ENCODE data around the gene MYO18B. TPM values are rescaled to one million over a fixed set of nuclear protein-coding genes. Genes with fewer than 3 reads are reported as not detected.

MYO18B gene
- total RNA-seq, 1 experiment from 2014 or later, result 0.07 TPM

- no TSS peak for BruUV-seq (replicated peaks)
- H3K27ac Mint-ChIP-seq (ENCODE audit: unreplicated experiment), result no peak overlapping the region
- ChIA-PET CTCF (no interaction called here), POLR2A (no interaction called here)
- no peak overlapping the region for H3K4me3 ChIP-seq (ENCODE audit: low read depth, low read length)
- no peak for DNase-seq
- no peaks in the 10 kb centered on the region for H3K9me3 ChIP-seq
- H3K36me3 ChIP-seq (ENCODE audit: control insufficient read depth, insufficient read depth, low read length), result no peaks in the 10 kb centered on the region
- TF ChIP-seq CTCF (IDR thresholded peaks at IDR 0.05; ENCODE audit: insufficient read depth in 1 of 2, low read depth in 1 of 2, low read length in 1 of 2, severe bottlenecking in 1 of 2, unreplicated experiment in 1 of 2), result no peak
- H3K4me3 Mint-ChIP-seq (ENCODE audit: unreplicated experiment), result no peak overlapping the region
- H3K27me3 Mint-ChIP-seq (ENCODE audit: insufficient read depth, unreplicated experiment), result no peaks in the 10 kb centered on the region
- peaks cover 4% of the 10 kb centered on the region for H3K36me3 Mint-ChIP-seq (ENCODE audit: insufficient read depth, unreplicated experiment)
- intact Hi-C loops (cut with micrococcal nuclease; ENCODE audit: unreplicated experiment), result no loop called here
- H3K9me3 Mint-ChIP-seq (ENCODE audit: unreplicated experiment), result no peaks in the 10 kb centered on the region
- H3K4me1 ChIP-seq, result no peaks in the 10 kb centered on the region
- H3K27me3 ChIP-seq (replicated peaks; ENCODE audit: control insufficient read depth, insufficient read depth, low read length), result no peaks in the 10 kb centered on the region
- no peaks in the 10 kb centered on the region for H3K4me1 Mint-ChIP-seq (ENCODE audit: low read depth, unreplicated experiment)
Measured at GRCh38 chr22:25712661-25713400, 29.2 kb upstream of the MYO18B start.

GRCh38 chr22:25714070-25714469 lies 27.9 kb upstream of the MYO18B start:
- Histone ChIP-seq H3K4me3 (ENCODE audit: low read depth, low read length) (no peak overlapping the region), H3K36me3 (ENCODE audit: control insufficient read depth, insufficient read depth, low read length) (no peaks in the 10 kb centered on the region), H3K27me3 (replicated peaks; ENCODE audit: control insufficient read depth, insufficient read depth, low read length) (no peaks in the 10 kb centered on the region), H3K9me3 (no peaks in the 10 kb centered on the region), H3K4me1 (no peaks in the 10 kb centered on the region)
- ChIA-PET CTCF (interaction anchor here (0.6 kb wide), 1 partner anchor 12 kb away, joined by 5 read pairs; no protein-coding TSS in a partner anchor), POLR2A (no interaction called here)
- H3K4me1 Mint-ChIP-seq (ENCODE audit: low read depth, unreplicated experiment), result no peaks in the 10 kb centered on the region
- H3K36me3 Mint-ChIP-seq (ENCODE audit: insufficient read depth, unreplicated experiment), result peaks cover 4% of the 10 kb centered on the region
- TF ChIP-seq CTCF (IDR thresholded peaks at IDR 0.05; ENCODE audit: insufficient read depth in 1 of 2, low read depth in 1 of 2, low read length in 1 of 2, severe bottlenecking in 1 of 2, unreplicated experiment in 1 of 2), result no peak
- H3K27me3 Mint-ChIP-seq (ENCODE audit: insufficient read depth, unreplicated experiment), result no peaks in the 10 kb centered on the region
- no peak overlapping the region for H3K27ac Mint-ChIP-seq (ENCODE audit: unreplicated experiment)
- no peaks in the 10 kb centered on the region for H3K9me3 Mint-ChIP-seq (ENCODE audit: unreplicated experiment)
- H3K4me3 Mint-ChIP-seq (ENCODE audit: unreplicated experiment), result no peak overlapping the region
- intact Hi-C loops (cut with micrococcal nuclease; ENCODE audit: unreplicated experiment), result no loop called here
- DNase-seq, result no peak
- no TSS peak for BruUV-seq (replicated peaks)

- DNase-seq, result no peak
- Mint-ChIP-seq H3K36me3 (ENCODE audit: insufficient read depth, unreplicated experiment) (peaks cover 4% of the 10 kb centered on the region), H3K27ac (ENCODE audit: unreplicated experiment) (no peak overlapping the region), H3K4me3 (ENCODE audit: unreplicated experiment) (no peak overlapping the region), H3K4me1 (ENCODE audit: low read depth, unreplicated experiment) (no peaks in the 10 kb centered on the region), H3K27me3 (ENCODE audit: insufficient read depth, unreplicated experiment) (no peaks in the 10 kb centered on the region), H3K9me3 (ENCODE audit: unreplicated experiment) (no peaks in the 10 kb centered on the region)
- ChIA-PET CTCF (no interaction called here), POLR2A (no interaction called here)
- no peak overlapping the region for H3K4me3 ChIP-seq (ENCODE audit: low read depth, low read length)
- no peaks in the 10 kb centered on the region for H3K27me3 ChIP-seq (replicated peaks; ENCODE audit: control insufficient read depth, insufficient read depth, low read length)
- no TSS peak for BruUV-seq (replicated peaks)
- H3K9me3 ChIP-seq, result no peaks in the 10 kb centered on the region
- intact Hi-C loops (cut with micrococcal nuclease; ENCODE audit: unreplicated experiment), result no loop called here
- H3K4me1 ChIP-seq, result no peaks in the 10 kb centered on the region
- no peak for TF ChIP-seq CTCF (IDR thresholded peaks at IDR 0.05; ENCODE audit: insufficient read depth in 1 of 2, low read depth in 1 of 2, low read length in 1 of 2, severe bottlenecking in 1 of 2, unreplicated experiment in 1 of 2)
- no peaks in the 10 kb centered on the region for H3K36me3 ChIP-seq (ENCODE audit: control insufficient read depth, insufficient read depth, low read length)
Measured at GRCh38 chr22:25714739-25715138, 27.2 kb upstream of the MYO18B start.
